ENCODE results near the gene PRPSAP1.
A peak's percentile ranks its signal among the peaks of the same experiment; 100 is the strongest.

Gene PRPSAP1

DNA sequence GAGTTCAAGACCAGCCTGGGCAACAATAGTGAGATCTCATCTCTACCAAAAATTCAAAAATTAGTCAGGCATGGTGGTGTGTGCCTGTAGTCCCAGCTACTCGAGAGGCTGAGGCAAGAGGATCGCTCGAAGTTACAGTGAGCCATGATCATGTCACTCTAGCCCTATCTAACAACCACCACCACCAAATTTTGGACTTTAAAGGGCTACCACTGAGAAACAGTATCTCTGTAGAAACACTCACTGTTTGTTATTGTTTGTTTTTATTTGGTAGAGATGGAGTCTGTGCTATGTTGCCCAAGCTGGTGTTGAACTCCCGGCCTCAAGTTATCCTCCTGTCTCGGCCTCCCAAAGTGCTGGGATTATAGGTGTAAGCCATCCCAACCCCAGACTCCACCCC lies 89.8 kb downstream of the PRPSAP1 start:
- no peak for DNase-seq

DNA sequence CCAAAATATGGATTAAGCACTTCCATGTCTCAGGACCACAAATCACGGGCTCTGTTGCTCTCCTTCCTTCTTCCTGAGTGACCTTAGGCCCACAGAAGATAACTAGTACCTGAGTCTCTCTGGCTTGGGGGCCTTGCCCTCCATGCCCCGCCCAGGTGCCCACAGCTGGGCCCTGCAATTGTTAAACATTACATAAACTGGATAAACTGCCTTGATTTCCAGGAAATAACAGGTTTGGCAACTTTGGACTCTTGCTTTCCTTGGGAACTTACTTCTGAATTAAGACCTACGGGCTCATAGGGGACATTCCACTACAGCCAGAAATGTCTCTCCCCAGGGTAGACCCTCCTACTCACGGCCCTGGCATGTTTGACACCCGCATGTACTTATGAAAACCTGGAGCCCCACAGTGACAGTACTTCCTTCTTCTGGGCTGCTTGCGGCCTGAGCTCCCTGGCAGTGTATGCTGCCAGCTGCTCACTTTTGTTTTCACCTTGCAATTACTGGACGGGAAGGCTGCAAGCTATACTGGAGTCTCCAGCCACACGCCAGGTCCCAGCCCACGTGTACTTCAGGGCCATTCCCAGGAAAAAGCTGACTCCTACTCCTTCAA lies 90.9 kb downstream of the PRPSAP1 start:
- peak in 1 of 2 donors; percentile 47 for DNase-seq

DNA sequence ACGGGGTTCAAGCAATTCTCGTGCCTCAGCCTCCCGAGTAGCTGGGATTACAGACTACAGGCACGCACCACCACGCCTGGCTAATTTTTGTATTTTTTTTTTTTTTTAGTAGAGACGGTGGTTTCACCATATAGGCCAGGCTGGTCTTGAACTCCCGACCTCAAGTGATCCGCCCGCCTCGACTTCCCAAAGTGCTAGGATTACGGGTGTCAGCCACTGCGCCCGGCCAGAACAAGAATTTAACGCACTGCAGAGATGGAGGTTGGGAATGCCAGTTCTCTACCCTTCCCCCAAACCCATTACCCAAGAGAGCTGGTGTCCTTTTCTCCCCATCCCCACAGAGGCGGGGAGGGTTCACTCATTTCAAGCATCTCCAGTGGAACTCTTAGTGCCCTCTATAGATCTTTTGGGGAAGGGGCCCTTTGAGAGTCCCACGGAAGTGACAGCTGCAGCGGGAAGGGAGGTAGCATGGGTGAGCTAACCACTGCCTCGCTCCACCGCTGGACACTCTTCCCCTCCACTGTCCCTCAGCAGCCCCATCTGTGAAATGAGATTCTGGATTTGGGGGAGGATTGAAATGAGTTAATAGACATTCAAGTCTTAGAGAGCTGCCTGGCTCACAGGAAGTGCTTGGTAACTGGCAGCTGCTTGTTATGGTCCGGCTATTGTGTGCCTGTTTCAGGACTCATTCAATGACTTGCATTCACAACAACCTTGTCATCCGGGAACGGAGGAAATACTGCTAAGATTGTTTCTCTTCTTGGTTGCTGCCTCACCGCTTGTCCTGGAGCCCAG lies 92.1 kb downstream of the PRPSAP1 start:
- no peak for DNase-seq

DNA sequence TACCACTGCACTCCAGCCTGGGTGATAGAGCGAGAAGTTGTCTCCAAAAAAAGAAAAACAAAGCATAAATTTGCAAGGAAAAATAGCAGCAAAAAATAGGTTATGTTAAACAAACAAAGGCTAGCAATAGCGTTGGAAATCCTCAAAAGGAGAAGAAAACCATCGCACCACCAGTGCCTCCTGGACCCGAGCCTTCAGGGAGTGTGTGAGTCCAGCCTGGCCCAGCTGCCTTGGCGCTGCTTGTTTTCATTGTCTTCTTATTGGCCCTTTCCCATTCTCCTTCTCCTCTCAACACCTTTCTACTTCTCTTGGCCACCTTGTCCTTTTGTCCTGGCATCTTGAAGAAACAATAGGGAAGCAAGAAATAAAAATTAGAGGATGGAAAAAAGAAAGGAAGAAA lies 93.0 kb downstream of the PRPSAP1 start:
- no peak for DNase-seq

DNA sequence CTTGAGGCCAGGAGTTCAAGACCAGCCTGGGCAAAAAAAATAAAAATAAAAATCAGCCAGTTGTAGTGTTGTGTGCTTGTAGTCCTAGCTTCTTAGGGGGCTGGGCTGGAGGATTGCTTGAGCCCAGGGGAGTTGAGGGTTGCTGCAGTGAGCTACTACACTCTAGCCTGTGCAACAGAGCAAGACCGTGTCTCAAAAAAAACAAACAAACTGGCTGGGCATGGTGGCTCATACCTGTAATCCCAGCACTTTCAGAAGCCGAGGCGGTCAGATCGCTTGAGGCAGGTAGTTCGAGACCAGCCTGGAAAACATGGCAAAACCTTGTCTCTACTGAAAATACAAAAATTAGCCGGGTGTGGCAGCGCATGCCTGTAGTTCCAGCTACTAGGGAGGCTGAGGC lies 93.5 kb downstream of the PRPSAP1 start:
- DNase-seq, result no peak

Measured in CD4-positive, alpha-beta T cell treated with Interferon alpha-2 for 1 hour (primary cell).